GM12878 (cell line): Measurements from ENCODE around the gene LARP4. TPM values are rescaled to one million over a fixed set of nuclear protein-coding genes. Genes with fewer than 3 reads are reported as not detected.

Experiments used
- DPF2 ChIP-seq: fragments of 450-650 bp; IDR thresholded peaks from 2 replicates; pipeline ENCODE4 v1.6.1; 2017; ENCODE audit warnings: mild to moderate bottlenecking
- EP300 ChIP-seq, 2 experiments: fragments of 150-350 bp in 1 of 2; IDR thresholded peaks; 2 replicates each; pipeline ENCODE4 v1.6.1; 2011 to 2012; ENCODE audit warnings: low read depth in 2 of 2, low read length in 2 of 2, borderline replicate concordance in 1 of 2, improper control_type of control experiment in 1 of 2, inconsistent platforms in 1 of 2; ENCODE audit not compliant: control insufficient read depth in 1 of 2
- GATAD2B ChIP-seq: fragments of 450-650 bp; conservative IDR thresholded peaks from 2 replicates; pipeline ENCODE4 v1.6.1; 2017; ENCODE audit warnings: low read depth, mild to moderate bottlenecking, moderate library complexity
- IKZF2 ChIP-seq, 2 experiments: fragments of 450-650 bp; IDR thresholded peaks; 2 replicates each; pipeline ENCODE4 v1.6.1; 2017; ENCODE audit warnings: mild to moderate bottlenecking in 2 of 2, moderate library complexity in 2 of 2
- KLF5 ChIP-seq: fragments of 450-650 bp; IDR thresholded peaks from 2 replicates; pipeline ENCODE4 v1.6.1; 2014; ENCODE audit warnings: mild to moderate bottlenecking; ENCODE audit not compliant: partially characterized antibody
- POLR2AphosphoS5 ChIP-seq: IDR thresholded peaks from 2 replicates; pipeline ENCODE4 v1.6.1; 2011; ENCODE audit warnings: mild to moderate bottlenecking, low read length, inconsistent platforms
- RBBP5 ChIP-seq: fragments of 200-600 bp; sonication (generic); conservative IDR thresholded peaks from 2 replicates; pipeline ENCODE4 v1.6.1; 2016
- RELA ChIP-seq: fragments of 450-650 bp; IDR thresholded peaks from 2 replicates; pipeline ENCODE4 v1.8.0; 2014; ENCODE audit warnings: borderline replicate concordance; ENCODE audit not compliant: partially characterized antibody
- SUPT20H ChIP-seq: IDR thresholded peaks from 2 replicates; pipeline ENCODE4 v1.6.1; 2011; ENCODE audit warnings: low read depth, mild to moderate bottlenecking, low read length, moderate library complexity, borderline replicate concordance; ENCODE audit not compliant: control insufficient read depth
- TBL1XR1 ChIP-seq: IDR thresholded peaks from 2 replicates; pipeline ENCODE4 v1.6.1; 2012; ENCODE audit warnings: low read depth, low read length, improper control_type of control experiment
- TCF7 ChIP-seq: IDR thresholded peaks from 2 replicates; pipeline ENCODE4 v1.6.1; 2014; ENCODE audit warnings: antibody characterized with exemption, borderline replicate concordance
- YY1 ChIP-seq: IDR thresholded peaks from 2 replicates; pipeline ENCODE4 v1.6.1; 2011; ENCODE audit warnings: low read depth, mild to moderate bottlenecking, low read length
- ZNF217 ChIP-seq: fragments of 450-650 bp; IDR thresholded peaks from 2 replicates; pipeline ENCODE4 v1.6.1; 2017; ENCODE audit warnings: antibody characterized with exemption, mild to moderate bottlenecking
- ZNF622 ChIP-seq: fragments of 450-650 bp; IDR thresholded peaks from 2 replicates; pipeline ENCODE4 v1.6.1; 2017; ENCODE audit warnings: mild to moderate bottlenecking, inconsistent platforms
- polyA plus RNA-seq, 11 experiments: library from polyadenylated mRNA; depleted of rRNA in 4 of 11; unstranded in 6 of 11; stranded (reverse) in 5 of 11; fragments of >200 nt; fragmentation: Nextera tagmentation in 4 of 11; fragmentation: Illumina TruSeq in 1 of 11; extraction: Ambion mirVana in 4 of 11; extraction: Trizol in 1 of 11; gene quantifications; 1 replicate in 1 of 11; 2 replicates in 10 of 11; pipeline versions ENCODE4 v1.2.1 to v1.2.3, GENCODE V29; 2011 to 2016; ENCODE audit warnings: inconsistent platforms in 2 of 11, missing spikeins in 2 of 11, low read depth in 1 of 11
- total RNA-seq, 4 experiments: library from RNA; depleted of rRNA in 3 of 4; stranded (reverse); fragments of >200 nt in 3 of 4; fragmentation: Illumina TruSeq in 1 of 4; extraction: Trizol in 1 of 4; gene quantifications; 2 replicates each; pipeline versions ENCODE4 v1.2.1 to v1.2.3, GENCODE V29; 2013 to 2021
- TF ChIP-seq, protein P1 (sequence below): fragments of 450-650 bp; IDR thresholded peaks from 2 replicates; pipeline ENCODE4 v1.6.1; 2017; ENCODE audit warnings: mild to moderate bottlenecking, low read depth, inconsistent platforms; ENCODE audit not compliant: poor library complexity, severe bottlenecking
- TF ChIP-seq, protein P2 (sequence below): IDR thresholded peaks from 2 replicates; pipeline ENCODE4 v1.6.1; 2012; ENCODE audit warnings: low read depth, low read length, improper control_type of control experiment
- TF ChIP-seq, protein P3 (sequence below): fragments of 450-650 bp; IDR thresholded peaks from 2 replicates; pipeline ENCODE4 v1.6.1; 2017; ENCODE audit warnings: mild to moderate bottlenecking

The LARP4 gene
- total and polyA plus RNA-seq, 10 of the 15 experiments (the other 5 are each of a cell fraction or from before 2014, with no cell fraction given), result 24.1 to 72.6 (median 35.6) TPM

DNA sequence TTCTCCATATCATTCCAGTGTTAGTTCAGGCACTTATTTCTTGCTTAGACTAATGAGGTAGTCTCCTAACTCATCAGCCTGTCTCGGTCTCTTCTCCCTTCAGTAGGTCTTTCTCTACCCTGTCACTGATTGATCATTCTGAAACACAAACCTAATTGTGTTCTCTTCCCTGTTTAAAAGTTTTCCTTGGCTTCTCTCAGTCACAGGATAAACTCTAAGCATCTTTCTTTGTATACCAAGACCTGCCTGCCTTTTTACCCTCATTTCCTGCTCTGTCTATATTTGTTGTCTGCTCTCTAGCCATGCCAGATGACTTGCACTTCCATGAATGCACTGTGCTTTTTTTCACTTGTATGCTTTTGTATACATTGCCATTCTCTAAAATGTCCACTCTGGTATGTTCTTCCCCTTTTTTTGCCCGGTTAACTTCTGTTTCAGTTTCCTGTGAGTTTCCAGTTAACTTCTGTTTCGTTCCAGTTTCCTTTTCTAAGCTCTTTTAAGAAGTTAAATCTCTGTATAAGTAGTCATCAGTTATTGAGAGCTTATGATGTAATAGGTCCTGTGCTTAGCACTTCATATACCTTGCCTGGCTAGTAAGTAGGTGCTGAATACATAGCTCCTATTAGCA is 116.8 kb downstream of the LARP4 start (continued):
- TF ChIP-seq DPF2 (0 out of 2 replicates have a peak, but pooled peaks have one; percentile 26), RELA (peak; percentile 54), ZNF622 (no peak), ZNF217 (no peak), IKZF2 (IDR thresholded peaks at IDR 0.05) (peak; percentile 85 to 88), GATAD2B (no peak), KLF5 (no peak), TCF7 (no peak), SUPT20H (no peak), YY1 (peak; percentile 65; the same call in 1 of the 2 replicates), RBBP5 (no peak), TBL1XR1 (no peak), POLR2AphosphoS5 (no peak), EP300 (IDR thresholded peaks at IDR 0.05; ENCODE audit: borderline replicate concordance in 1 of 2, control insufficient read depth in 1 of 2, low read depth in 2 of 2, low read length in 2 of 2) (no peak)
- TF ChIP-seq, protein P1, sequence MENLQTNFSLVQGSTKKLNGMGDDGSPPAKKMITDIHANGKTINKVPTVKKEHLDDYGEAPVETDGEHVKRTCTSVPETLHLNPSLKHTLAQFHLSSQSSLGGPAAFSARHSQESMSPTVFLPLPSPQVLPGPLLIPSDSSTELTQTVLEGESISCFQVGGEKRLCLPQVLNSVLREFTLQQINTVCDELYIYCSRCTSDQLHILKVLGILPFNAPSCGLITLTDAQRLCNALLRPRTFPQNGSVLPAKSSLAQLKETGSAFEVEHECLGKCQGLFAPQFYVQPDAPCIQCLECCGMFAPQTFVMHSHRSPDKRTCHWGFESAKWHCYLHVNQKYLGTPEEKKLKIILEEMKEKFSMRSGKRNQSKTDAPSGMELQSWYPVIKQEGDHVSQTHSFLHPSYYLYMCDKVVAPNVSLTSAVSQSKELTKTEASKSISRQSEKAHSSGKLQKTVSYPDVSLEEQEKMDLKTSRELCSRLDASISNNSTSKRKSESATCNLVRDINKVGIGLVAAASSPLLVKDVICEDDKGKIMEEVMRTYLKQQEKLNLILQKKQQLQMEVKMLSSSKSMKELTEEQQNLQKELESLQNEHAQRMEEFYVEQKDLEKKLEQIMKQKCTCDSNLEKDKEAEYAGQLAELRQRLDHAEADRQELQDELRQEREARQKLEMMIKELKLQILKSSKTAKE, result no peak
- TF ChIP-seq, protein P2, sequence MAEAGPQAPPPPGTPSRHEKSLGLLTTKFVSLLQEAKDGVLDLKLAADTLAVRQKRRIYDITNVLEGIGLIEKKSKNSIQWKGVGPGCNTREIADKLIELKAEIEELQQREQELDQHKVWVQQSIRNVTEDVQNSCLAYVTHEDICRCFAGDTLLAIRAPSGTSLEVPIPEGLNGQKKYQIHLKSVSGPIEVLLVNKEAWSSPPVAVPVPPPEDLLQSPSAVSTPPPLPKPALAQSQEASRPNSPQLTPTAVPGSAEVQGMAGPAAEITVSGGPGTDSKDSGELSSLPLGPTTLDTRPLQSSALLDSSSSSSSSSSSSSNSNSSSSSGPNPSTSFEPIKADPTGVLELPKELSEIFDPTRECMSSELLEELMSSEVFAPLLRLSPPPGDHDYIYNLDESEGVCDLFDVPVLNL, result no peak
- TF ChIP-seq, protein P3, sequence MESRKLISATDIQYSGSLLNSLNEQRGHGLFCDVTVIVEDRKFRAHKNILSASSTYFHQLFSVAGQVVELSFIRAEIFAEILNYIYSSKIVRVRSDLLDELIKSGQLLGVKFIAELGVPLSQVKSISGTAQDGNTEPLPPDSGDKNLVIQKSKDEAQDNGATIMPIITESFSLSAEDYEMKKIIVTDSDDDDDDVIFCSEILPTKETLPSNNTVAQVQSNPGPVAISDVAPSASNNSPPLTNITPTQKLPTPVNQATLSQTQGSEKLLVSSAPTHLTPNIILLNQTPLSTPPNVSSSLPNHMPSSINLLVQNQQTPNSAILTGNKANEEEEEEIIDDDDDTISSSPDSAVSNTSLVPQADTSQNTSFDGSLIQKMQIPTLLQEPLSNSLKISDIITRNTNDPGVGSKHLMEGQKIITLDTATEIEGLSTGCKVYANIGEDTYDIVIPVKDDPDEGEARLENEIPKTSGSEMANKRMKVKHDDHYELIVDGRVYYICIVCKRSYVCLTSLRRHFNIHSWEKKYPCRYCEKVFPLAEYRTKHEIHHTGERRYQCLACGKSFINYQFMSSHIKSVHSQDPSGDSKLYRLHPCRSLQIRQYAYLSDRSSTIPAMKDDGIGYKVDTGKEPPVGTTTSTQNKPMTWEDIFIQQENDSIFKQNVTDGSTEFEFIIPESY, result no peak
- TF ChIP-seq, all 136 proteins: peak for 26
